Measurements from ENCODE around the gene C1QL4. TPM values are rescaled to one million over a fixed set of nuclear protein-coding genes. Genes with fewer than 3 reads are reported as not detected.

C1QL4 gene
- total and polyA plus RNA-seq, 2 donors (not counting 1 experiment from before 2014, with no cell fraction given): not detected

DNA sequence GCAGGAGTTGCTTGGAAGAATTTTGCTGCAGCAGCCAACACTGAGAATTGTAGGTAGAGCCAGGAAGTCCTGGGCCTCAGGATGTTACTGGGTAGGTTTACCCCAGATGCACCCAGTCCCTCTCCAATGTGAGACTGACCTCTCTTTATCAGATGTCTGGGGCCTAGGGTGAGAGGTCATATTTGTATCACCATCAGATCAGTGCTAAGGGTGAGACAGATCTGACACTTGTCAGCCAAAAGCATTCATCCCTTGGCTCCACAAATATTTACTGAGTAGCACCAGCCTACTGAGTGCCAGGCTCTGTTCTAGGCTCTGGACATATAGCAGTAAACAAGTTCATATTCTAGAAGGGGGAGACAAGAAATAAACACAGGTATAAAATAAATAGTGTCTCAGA, 9.6 kb downstream of the C1QL4 start:
- ChIA-PET POLR2A (no interaction called here), CTCF (no interaction called here)
- no peak for ATAC-seq (ENCODE audit: low read depth)
- Mint-ChIP-seq H3K4me1 (peaks cover 19% of the 10 kb centered on the region), H3K27ac (no peak overlapping the region), H3K9me3 (ENCODE audit: insufficient read depth) (no peaks in the 10 kb centered on the region), H3K4me3 (no peak overlapping the region), H3K27me3 (peaks cover 10% of the 10 kb centered on the region)
- TF ChIP-seq, protein P1, sequence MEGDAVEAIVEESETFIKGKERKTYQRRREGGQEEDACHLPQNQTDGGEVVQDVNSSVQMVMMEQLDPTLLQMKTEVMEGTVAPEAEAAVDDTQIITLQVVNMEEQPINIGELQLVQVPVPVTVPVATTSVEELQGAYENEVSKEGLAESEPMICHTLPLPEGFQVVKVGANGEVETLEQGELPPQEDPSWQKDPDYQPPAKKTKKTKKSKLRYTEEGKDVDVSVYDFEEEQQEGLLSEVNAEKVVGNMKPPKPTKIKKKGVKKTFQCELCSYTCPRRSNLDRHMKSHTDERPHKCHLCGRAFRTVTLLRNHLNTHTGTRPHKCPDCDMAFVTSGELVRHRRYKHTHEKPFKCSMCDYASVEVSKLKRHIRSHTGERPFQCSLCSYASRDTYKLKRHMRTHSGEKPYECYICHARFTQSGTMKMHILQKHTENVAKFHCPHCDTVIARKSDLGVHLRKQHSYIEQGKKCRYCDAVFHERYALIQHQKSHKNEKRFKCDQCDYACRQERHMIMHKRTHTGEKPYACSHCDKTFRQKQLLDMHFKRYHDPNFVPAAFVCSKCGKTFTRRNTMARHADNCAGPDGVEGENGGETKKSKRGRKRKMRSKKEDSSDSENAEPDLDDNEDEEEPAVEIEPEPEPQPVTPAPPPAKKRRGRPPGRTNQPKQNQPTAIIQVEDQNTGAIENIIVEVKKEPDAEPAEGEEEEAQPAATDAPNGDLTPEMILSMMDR (IDR thresholded peaks at IDR 0.05): no peak
- no peak for TF ChIP-seq EZH2 (IDR thresholded peaks at IDR 0.05; ENCODE audit: borderline replicate concordance, insufficient read depth, low read depth, low read length, poor library complexity, severe bottlenecking)
- Histone ChIP-seq H3K27me3 (replicated peaks in 1 of 4; ENCODE audit: control extremely low read depth in 1 of 4, control insufficient read depth in 3 of 4, insufficient read depth in 4 of 4, low read length in 3 of 4) (peaks cover 0 to 11% (median 2%) of the 10 kb centered on the region in 4 experiments), H3K4me3 (ENCODE audit: control extremely low read depth in 1 of 5, extremely low read depth in 1 of 5, insufficient read depth in 1 of 5, low read depth in 2 of 5, low read length in 4 of 5) (no peak overlapping the region), H3K4me2 (replicated peaks; ENCODE audit: low read depth, low read length, poor library complexity, severe bottlenecking) (no peak overlapping the region), H3K4me1 (ENCODE audit: control insufficient read depth in 2 of 2, insufficient read depth in 2 of 2, low read length in 2 of 2) (peaks cover 6 to 11% of the 10 kb centered on the region in 2 donors), H3K36me3 (replicated peaks in 1 of 2; ENCODE audit: control extremely low read depth in 1 of 2, control insufficient read depth in 1 of 2, extremely low read depth in 1 of 2, insufficient read depth in 2 of 2, low read length in 1 of 2) (no peaks in the 10 kb centered on the region), H4K20me1 (ENCODE audit: control insufficient read depth, insufficient read depth, low read length, poor library complexity, severe bottlenecking) (no peaks in the 10 kb centered on the region), H3K27ac (ENCODE audit: low read length in 2 of 2) (no peak overlapping the region), H2AFZ (ENCODE audit: insufficient read depth, low read depth, low read length, poor library complexity, severe bottlenecking) (no peak overlapping the region), H3K79me2 (ENCODE audit: control insufficient read depth, insufficient read depth, low read length) (peaks cover 6% of the 10 kb centered on the region), H3K9me3 (ENCODE audit: control extremely low read depth in 1 of 3, control insufficient read depth in 2 of 3, insufficient read depth in 1 of 3, low read length in 2 of 3) (peaks cover 0 to 3% (median 0%) of the 10 kb centered on the region in 3 donors), H3K9ac (ENCODE audit: low read length) (no peak overlapping the region)
- intact Hi-C loops (cut with micrococcal nuclease): no loop called here
- no peak for DNase-seq

DNA sequence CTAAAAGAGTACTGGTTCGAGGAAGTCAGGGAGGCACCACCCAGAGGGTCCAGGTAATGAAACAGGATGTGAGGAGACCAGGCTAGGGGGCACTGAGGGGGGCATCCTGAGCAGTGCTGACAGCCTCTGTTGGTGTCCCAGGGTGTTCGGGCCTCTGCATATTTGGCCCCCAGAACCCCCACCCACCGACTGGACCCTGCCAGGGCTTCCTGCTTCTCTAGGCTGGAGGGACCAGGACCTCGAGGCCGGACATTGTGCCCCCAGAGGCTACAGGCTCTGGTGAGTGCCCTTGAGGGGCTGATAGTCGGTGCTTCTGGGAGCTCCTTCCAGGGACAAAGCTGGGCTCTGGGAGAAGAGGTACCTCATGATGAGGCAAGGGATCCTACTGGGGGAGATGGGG, 11.4 kb downstream of the C1QL4 start:
- H3K4me3 Mint-ChIP-seq: no peak overlapping the region

More for the DNA sequence above, 11.4 kb downstream of the C1QL4 start:
- peaks cover 12 to 18% of the 10 kb centered on the region in 2 donors for H3K4me1 ChIP-seq (ENCODE audit: control insufficient read depth in 2 of 2, insufficient read depth in 2 of 2, low read length in 2 of 2)
- intact Hi-C loops (cut with micrococcal nuclease): no loop called here
- CTCF ChIA-PET: interaction anchor here (1.1 kb wide), 1 partner anchor 16 kb away, joined by 5 read pairs; no protein-coding TSS in a partner anchor
- ATAC-seq (ENCODE audit: low read depth) (no peak), DNase-seq (no peak)
- H3K9me3 Mint-ChIP-seq (ENCODE audit: insufficient read depth): no peaks in the 10 kb centered on the region
- H3K27me3 ChIP-seq (replicated peaks in 1 of 4; ENCODE audit: control extremely low read depth in 1 of 4, control insufficient read depth in 3 of 4, insufficient read depth in 4 of 4, low read length in 3 of 4): no peaks in the 10 kb centered on the region
- no peaks in the 10 kb centered on the region for H4K20me1 ChIP-seq (ENCODE audit: control insufficient read depth, insufficient read depth, low read length, poor library complexity, severe bottlenecking)
- no peak overlapping the region for H3K27ac ChIP-seq (ENCODE audit: low read length in 2 of 2)
- peaks cover 6% of the 10 kb centered on the region for H3K79me2 ChIP-seq (ENCODE audit: control insufficient read depth, insufficient read depth, low read length)
- H3K36me3 ChIP-seq (replicated peaks in 1 of 2; ENCODE audit: control extremely low read depth in 1 of 2, control insufficient read depth in 1 of 2, extremely low read depth in 1 of 2, insufficient read depth in 2 of 2, low read length in 1 of 2): no peaks in the 10 kb centered on the region
- no peak overlapping the region for H3K9ac ChIP-seq (ENCODE audit: low read length)
- H2AFZ ChIP-seq (ENCODE audit: insufficient read depth, low read depth, low read length, poor library complexity, severe bottlenecking): no peak overlapping the region
- 96% methylated on average over 6 of the region's 6 CpGs for WGBS (ENCODE audit: insufficient coverage)
- H3K4me1 Mint-ChIP-seq: peaks cover 23% of the 10 kb centered on the region
- POLR2A ChIA-PET: no interaction called here
- peaks cover 0 to 3% (median 0%) of the 10 kb centered on the region in 3 donors for H3K9me3 ChIP-seq (ENCODE audit: control extremely low read depth in 1 of 3, control insufficient read depth in 2 of 3, insufficient read depth in 1 of 3, low read length in 2 of 3)
- TF ChIP-seq, protein P1 (IDR thresholded peaks at IDR 0.05): no peak
- TF ChIP-seq EZH2 (IDR thresholded peaks at IDR 0.05; ENCODE audit: borderline replicate concordance, insufficient read depth, low read depth, low read length, poor library complexity, severe bottlenecking): no peak
- H3K4me2 ChIP-seq (replicated peaks; ENCODE audit: low read depth, low read length, poor library complexity, severe bottlenecking): no peak overlapping the region
- H3K4me3 ChIP-seq (ENCODE audit: control extremely low read depth in 1 of 5, extremely low read depth in 1 of 5, insufficient read depth in 1 of 5, low read depth in 2 of 5, low read length in 4 of 5): no peak overlapping the region
- no peak overlapping the region for H3K27ac Mint-ChIP-seq
- no peaks in the 10 kb centered on the region for H3K27me3 Mint-ChIP-seq
